GM19328 (cell line): ENCODE measurements around the gene MAGI2.

Source experiments
- ATAC-seq: cut with Tn5 transposase; IDR thresholded peaks from one replicate; pipeline ENCODE4 v1.9.1; 2021; ENCODE audit warnings: mild to moderate bottlenecking, moderate library complexity; ENCODE audit not compliant: unreplicated experiment

Gene MAGI2

GRCh38 chr7:78396210-78396609 is 1057.3 kb downstream of the MAGI2 start:
- no peak for ATAC-seq

- ATAC-seq = no peak
Observed at GRCh38 chr7:78395298-78396036, 1058.0 kb downstream of the MAGI2 start.

- ATAC-seq = no peak
Observed at GRCh38 chr7:78389022-78389421, 1064.4 kb downstream of the MAGI2 start.

- no peak for ATAC-seq
Observed at GRCh38 chr7:78386520-78386919, 1066.9 kb downstream of the MAGI2 start.

GRCh38 chr7:78383096-78383880 is 1070.2 kb downstream of the MAGI2 start:
- no peak for ATAC-seq

- ATAC-seq = no peak
Observed at GRCh38 chr7:78379148-78379547, 1074.3 kb downstream of the MAGI2 start.

GRCh38 chr7:78377532-78377931 is 1075.9 kb downstream of the MAGI2 start:
- no peak for ATAC-seq

GRCh38 chr7:78370936-78371335 is 1082.5 kb downstream of the MAGI2 start:
- no peak for ATAC-seq

- ATAC-seq = no peak
Observed at GRCh38 chr7:78368771-78369170, 1084.7 kb downstream of the MAGI2 start.

- ATAC-seq = no peak
Observed at GRCh38 chr7:78367280-78367773, 1086.1 kb downstream of the MAGI2 start.

GRCh38 chr7:78363866-78364265 is 1089.6 kb downstream of the MAGI2 start:
- ATAC-seq = no peak

- no peak for ATAC-seq
Observed at GRCh38 chr7:78359836-78360235, 1093.6 kb downstream of the MAGI2 start.

- ATAC-seq = no peak
Observed at GRCh38 chr7:78357709-78358108, 1095.8 kb downstream of the MAGI2 start.

GRCh38 chr7:78355834-78356233 is 1097.6 kb downstream of the MAGI2 start:
- no peak for ATAC-seq

GRCh38 chr7:78350926-78351325 is 1102.5 kb downstream of the MAGI2 start:
- no peak for ATAC-seq

- no peak for ATAC-seq
Observed at GRCh38 chr7:78350391-78350790, 1103.1 kb downstream of the MAGI2 start.

- no peak for ATAC-seq
Observed at GRCh38 chr7:78346827-78347226, 1106.6 kb downstream of the MAGI2 start.

- no peak for ATAC-seq
Observed at GRCh38 chr7:78345979-78346378, 1107.5 kb downstream of the MAGI2 start.

GRCh38 chr7:78345293-78345911 is 1108.1 kb downstream of the MAGI2 start:
- no peak for ATAC-seq

GRCh38 chr7:78334426-78334825 is 1119.0 kb downstream of the MAGI2 start:
- ATAC-seq = no peak

GRCh38 chr7:78333530-78334425 is 1119.7 kb downstream of the MAGI2 start:
- no peak for ATAC-seq
